T-cell (primary cell): Measurements from ENCODE around the gene AMER1. TPM values are rescaled to one million over a fixed set of nuclear protein-coding genes. Genes with fewer than 3 reads are reported as not detected.
"Not testable (repeated sequence)": the region's sequence is repeated elsewhere in the genome, so short reads cannot be mapped to it uniquely, and the experiment has no call there.

Experiments
- ATAC-seq, 4 experiments: fragments of 200-7000 bp in 3 of 4; fragments of 150-1000 bp in 1 of 4; cut with Tn5 transposase; replicated peaks in 1 of 4; 1 replicate in 3 of 4; 2 replicates in 1 of 4; pipeline ENCODE4 v1.10.0; 2021; ENCODE audit warnings: moderate library complexity in 3 of 4, mild to moderate bottlenecking in 2 of 4, moderate number of reproducible peaks in 1 of 4
- CTCF ChIA-PET, 2 donors: fragments of 300-600 bp; sonication (Branson Sonifier 250); formaldehyde crosslinking; loops; one replicate each; lab custom pipeline; 2022; ENCODE audit warnings: antibody characterized with exemption in 2 of 2; lab: Charles Lee
- POLR2A ChIA-PET, 2 donors: fragments of 300-600 bp; sonication (Branson Sonifier 250); formaldehyde crosslinking; loops; one replicate each; lab custom pipeline; 2022; ENCODE audit warnings: antibody characterized with exemption in 2 of 2; lab: Charles Lee
- DNase-seq, 35 experiments: peaks; one replicate each; pipeline versions ENCODE4 v3.0.0 to v3.0.0-alpha.2; 2013 to 2023
- H3K27ac ChIP-seq: one replicate; pipeline ENCODE4 v1.5.1; 2013; ENCODE audit warnings: low read length
- H3K27me3 ChIP-seq, 2 experiments: replicated peaks in 1 of 2; 1 replicate in 1 of 2; 2 replicates in 1 of 2; pipeline versions ENCODE4 v1.6.1 to v1.7.0; 2013; ENCODE audit warnings: low read length in 1 of 2, mixed read lengths in 1 of 2; ENCODE audit not compliant: control insufficient read depth in 2 of 2, insufficient read depth in 2 of 2; ENCODE audit errors: extremely low read depth in 1 of 2
- H3K36me3 ChIP-seq, 2 donors: 1 replicate in 1 of 2; 2 replicates in 1 of 2; pipeline versions ENCODE4 v1.6.1 to v1.7.0; 2013; ENCODE audit warnings: low read length in 1 of 2; ENCODE audit not compliant: control insufficient read depth in 2 of 2, insufficient read depth in 1 of 2; ENCODE audit errors: extremely low read depth in 1 of 2
- H3K4me1 ChIP-seq, 2 experiments: 1 replicate in 1 of 2; 2 replicates in 1 of 2; pipeline versions ENCODE4 v1.6.1 to v1.7.0; 2013; ENCODE audit warnings: low read length in 2 of 2, mixed read lengths in 1 of 2; ENCODE audit not compliant: insufficient read depth in 2 of 2, control insufficient read depth in 1 of 2; ENCODE audit errors: extremely low read depth in 1 of 2
- H3K4me3 ChIP-seq, 2 donors: 1 replicate in 1 of 2; 2 replicates in 1 of 2; pipeline versions ENCODE4 v1.5.1 to v1.7.0; 2013; ENCODE audit warnings: mild to moderate bottlenecking in 2 of 2, low read length in 1 of 2, moderate library complexity in 1 of 2; ENCODE audit not compliant: control insufficient read depth in 1 of 2; ENCODE audit errors: extremely low read depth in 1 of 2
- H3K9me3 ChIP-seq: 2 replicates; pipeline ENCODE4 v1.7.0; 2013
- H3K27ac Mint-ChIP-seq, 2 donors: one replicate each; pipeline ENCODE4 v1.8.0; 2020 to 2021; ENCODE audit warnings: mild to moderate bottlenecking in 2 of 2, mixed read lengths in 2 of 2
- H3K27me3 Mint-ChIP-seq, 2 donors: one replicate each; pipeline ENCODE4 v1.8.0; 2021 to 2022; ENCODE audit warnings: mixed read lengths in 2 of 2
- H3K36me3 Mint-ChIP-seq: one replicate; pipeline ENCODE4 v1.8.0; 2021; ENCODE audit warnings: mixed read lengths
- H3K4me1 Mint-ChIP-seq, 3 donors: one replicate each; pipeline ENCODE4 v1.8.0; 2020 to 2022; ENCODE audit warnings: mixed read lengths in 3 of 3, mild to moderate bottlenecking in 1 of 3
- H3K4me3 Mint-ChIP-seq, 3 donors: one replicate each; pipeline ENCODE4 v1.8.0; 2020 to 2022; ENCODE audit warnings: mild to moderate bottlenecking in 3 of 3, mixed read lengths in 3 of 3, moderate library complexity in 3 of 3
- H3K9me3 Mint-ChIP-seq, 3 donors: one replicate each; pipeline ENCODE4 v1.8.0; 2020 to 2022; ENCODE audit warnings: mixed read lengths in 3 of 3
- WGBS: methylation state at CpG from one replicate; pipeline ENCODE4 v1.1.5; 2013; ENCODE audit warnings: missing lambda C conversion rate; ENCODE audit not compliant: insufficient coverage; 5-methylcytosine and 5-hydroxymethylcytosine counted together
- total RNA-seq, 35 experiments: library from RNA in 6 of 35; stranded (reverse) in 6 of 35; fragments of 120-200 nt in 1 of 35; gene quantifications; one replicate each; pipeline versions ENCODE4 v1.2.1 to v1.2.4 and lab custom pipeline; 2013 to 2026

AMER1 gene
- total RNA-seq (1 to 10 TPM; 3.6 to 5.7 (median 4.9) TPM), total RNA-seq (lab: John Stamatoyannopoulos, UW) (5.9 to 24.5 (median 11.7) reads per million in 29 experiments)
- 4.1 TPM for total RNA-seq (2013)

- Mint-ChIP-seq H3K4me3 (peak within 1 kb of the TSS; percentile 87 to 92 (median 88)), H3K36me3 (no peaks in the 10 kb centered on the region), H3K27ac (peak within 1 kb of the TSS; percentile 94), H3K27me3 (no peaks in the 10 kb centered on the region), H3K9me3 (no peaks in the 10 kb centered on the region), H3K4me1 (peaks cover 11 to 25% (median 18%) of the 10 kb centered on the region in 3 donors)
- DNase-seq (no peak), ATAC-seq (peak in 1 of 4 experiments; percentile 46)
- Histone ChIP-seq H3K4me1 (peaks cover 0 to 23% of the 10 kb centered on the region in 2 experiments), H3K27ac (peak within 1 kb of the TSS; percentile 97), H3K9me3 (no peaks in the 10 kb centered on the region), H3K4me3 (peak within 1 kb of the TSS; percentile 64 to 84), H3K36me3 (no peaks in the 10 kb centered on the region), H3K27me3 (no peaks in the 10 kb centered on the region)
- WGBS: 0% methylated on average over 16 of the region's 29 CpGs
- ChIA-PET POLR2A (no interaction called here), CTCF (no interaction called here)
Measured at GRCh38 chrX:64205441-64205734, at the start of gene AMER1. Gene AMER1 (minus strand): TSS chrX:64205708. CDS start chrX:64193286, 12,422 bp downstream.

GRCh38 chrX:64230123-64230970, 24.8 kb upstream of the AMER1 start, which contains the start of gene ASB12:
Gene ASB12 (minus strand): TSS chrX:64230607. CDS start chrX:64225650, 4,957 bp downstream.
- POLR2A ChIA-PET: no interaction called here
- Mint-ChIP-seq H3K27me3 (peaks cover 0 to 4% of the 10 kb centered on the region in 2 donors), H3K27ac (no peak within 1 kb of the TSS), H3K4me1 (no peaks in the 10 kb centered on the region), H3K9me3 (peaks cover 0 to 3% (median 3%) of the 10 kb centered on the region in 3 donors), H3K4me3 (no peak within 1 kb of the TSS), H3K36me3 (no peaks in the 10 kb centered on the region)
- CTCF ChIA-PET: no interaction called here
- WGBS: 95% methylated on average over 4 of the region's 17 CpGs
- H3K36me3 ChIP-seq: no peaks in the 10 kb centered on the region
- no peak within 1 kb of the TSS for H3K27ac ChIP-seq
- no peaks in the 10 kb centered on the region for H3K4me1 ChIP-seq
- no peak within 1 kb of the TSS for H3K4me3 ChIP-seq
- H3K9me3 ChIP-seq: no peaks in the 10 kb centered on the region
- no peaks in the 10 kb centered on the region for H3K27me3 ChIP-seq
- ATAC-seq (no peak), DNase-seq (no peak)

- Mint-ChIP-seq H3K4me1 (no peaks in the 10 kb centered on the region), H3K4me3 (no peak overlapping the region), H3K9me3 (peaks cover 0 to 3% (median 3%) of the 10 kb centered on the region in 3 donors), H3K27ac (no peak overlapping the region), H3K27me3 (peaks cover 0 to 4% of the 10 kb centered on the region in 2 donors), H3K36me3 (no peaks in the 10 kb centered on the region)
- Histone ChIP-seq H3K4me1 (no peaks in the 10 kb centered on the region), H3K4me3 (no peak overlapping the region), H3K27me3 (no peaks in the 10 kb centered on the region), H3K9me3 (no peaks in the 10 kb centered on the region), H3K27ac (no peak overlapping the region), H3K36me3 (no peaks in the 10 kb centered on the region)
- no peak for DNase-seq
- CTCF ChIA-PET: no interaction called here
- no peak for ATAC-seq
- POLR2A ChIA-PET: no interaction called here
- no CpG with 5 or more reads among the region's 3 CpGs for WGBS
Measured at GRCh38 chrX:64229154-64229553, 23.6 kb upstream of the AMER1 start.

- no peak overlapping the region for H3K4me3 ChIP-seq
- H3K4me1 ChIP-seq: no peaks in the 10 kb centered on the region
- WGBS: 100% methylated on average over 1 of the region's 4 CpGs
- H3K27me3 ChIP-seq: no peaks in the 10 kb centered on the region
- no peaks in the 10 kb centered on the region for H3K36me3 ChIP-seq
- ATAC-seq (no peak), DNase-seq (no peak)
- H3K36me3 Mint-ChIP-seq: no peaks in the 10 kb centered on the region
- CTCF ChIA-PET: no interaction called here
- H3K4me3 Mint-ChIP-seq: no peak overlapping the region
- H3K27ac Mint-ChIP-seq: no peak overlapping the region
- peaks cover 0 to 21% of the 10 kb centered on the region in 2 donors for H3K27me3 Mint-ChIP-seq
- POLR2A ChIA-PET: no interaction called here
- no peaks in the 10 kb centered on the region for H3K9me3 Mint-ChIP-seq
- H3K27ac ChIP-seq: no peak overlapping the region
- H3K9me3 ChIP-seq: no peaks in the 10 kb centered on the region
- no peaks in the 10 kb centered on the region for H3K4me1 Mint-ChIP-seq
Measured at GRCh38 chrX:64218023-64218422, 12.5 kb upstream of the AMER1 start.

- H3K4me1 Mint-ChIP-seq, H3K9me3 ChIP-seq, H3K4me1 ChIP-seq, H3K4me3 Mint-ChIP-seq, CTCF ChIA-PET, H3K27ac Mint-ChIP-seq, POLR2A ChIA-PET, ATAC-seq, H3K36me3 ChIP-seq, H3K9me3 Mint-ChIP-seq, H3K36me3 Mint-ChIP-seq, DNase-seq, H3K4me3 ChIP-seq, H3K27me3 ChIP-seq, H3K27ac ChIP-seq: not testable (repeated sequence)
- peaks cover 0 to 17% of the 10 kb centered on the region in 2 donors for H3K27me3 Mint-ChIP-seq
Measured at GRCh38 chrX:64213989-64214388, 8.5 kb upstream of the AMER1 start.

- H3K36me3 ChIP-seq: no peaks in the 10 kb centered on the region
- Mint-ChIP-seq H3K27ac (peak overlapping the region; percentile 94), H3K4me3 (peak overlapping the region; percentile 87 to 92 (median 88)), H3K9me3 (no peaks in the 10 kb centered on the region), H3K27me3 (no peaks in the 10 kb centered on the region), H3K36me3 (no peaks in the 10 kb centered on the region), H3K4me1 (peaks cover 11 to 25% (median 16%) of the 10 kb centered on the region in 3 donors)
- H3K9me3 ChIP-seq: no peaks in the 10 kb centered on the region
- ChIA-PET POLR2A (interaction anchor here in 1 of 2 donors (0.6 kb wide), 1 partner anchor 873 kb away, joined by 3 read pairs; no protein-coding TSS in a partner anchor), CTCF (no interaction called here)
- 68% methylated on average over 2 of the region's 5 CpGs for WGBS
- no peak for ATAC-seq
- H3K27me3 ChIP-seq: no peaks in the 10 kb centered on the region
- H3K4me3 ChIP-seq: peak overlapping the region; percentile 64 to 84
- DNase-seq: peak in 4 of 35 experiments; percentile 1 to 6 (median 3)
- peak overlapping the region; percentile 97 for H3K27ac ChIP-seq
- peaks cover 0 to 23% of the 10 kb centered on the region in 2 experiments for H3K4me1 ChIP-seq
Measured at GRCh38 chrX:64206556-64207162, 1.2 kb upstream of the AMER1 start.
